Measurements from ENCODE around the gene VAMP8.
"Not testable (repeated sequence)": the region's sequence is repeated elsewhere in the genome, so short reads cannot be mapped to it uniquely, and the experiment has no call there.

DNA sequence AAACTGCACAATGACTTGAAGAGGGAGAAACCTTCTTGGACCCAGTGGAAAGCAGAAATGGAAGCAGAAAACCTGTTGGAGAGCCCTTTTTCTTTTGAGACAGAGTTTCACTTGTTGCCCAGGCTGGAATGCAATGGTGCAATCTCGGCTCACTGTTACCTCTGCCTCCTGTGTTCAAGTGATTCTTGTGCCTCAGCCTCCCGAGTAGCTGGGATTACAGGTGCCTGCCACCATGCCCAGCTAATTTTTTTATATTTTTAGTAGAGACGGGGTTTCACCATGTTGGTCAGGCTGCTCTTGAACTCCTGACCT, 26.7 kb downstream of the VAMP8 start:
- TF ChIP-seq, protein P1, sequence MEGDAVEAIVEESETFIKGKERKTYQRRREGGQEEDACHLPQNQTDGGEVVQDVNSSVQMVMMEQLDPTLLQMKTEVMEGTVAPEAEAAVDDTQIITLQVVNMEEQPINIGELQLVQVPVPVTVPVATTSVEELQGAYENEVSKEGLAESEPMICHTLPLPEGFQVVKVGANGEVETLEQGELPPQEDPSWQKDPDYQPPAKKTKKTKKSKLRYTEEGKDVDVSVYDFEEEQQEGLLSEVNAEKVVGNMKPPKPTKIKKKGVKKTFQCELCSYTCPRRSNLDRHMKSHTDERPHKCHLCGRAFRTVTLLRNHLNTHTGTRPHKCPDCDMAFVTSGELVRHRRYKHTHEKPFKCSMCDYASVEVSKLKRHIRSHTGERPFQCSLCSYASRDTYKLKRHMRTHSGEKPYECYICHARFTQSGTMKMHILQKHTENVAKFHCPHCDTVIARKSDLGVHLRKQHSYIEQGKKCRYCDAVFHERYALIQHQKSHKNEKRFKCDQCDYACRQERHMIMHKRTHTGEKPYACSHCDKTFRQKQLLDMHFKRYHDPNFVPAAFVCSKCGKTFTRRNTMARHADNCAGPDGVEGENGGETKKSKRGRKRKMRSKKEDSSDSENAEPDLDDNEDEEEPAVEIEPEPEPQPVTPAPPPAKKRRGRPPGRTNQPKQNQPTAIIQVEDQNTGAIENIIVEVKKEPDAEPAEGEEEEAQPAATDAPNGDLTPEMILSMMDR (IDR thresholded peaks at IDR 0.05), result not testable (repeated sequence)
- not testable (repeated sequence) for TF ChIP-seq POLR2A (IDR thresholded peaks at IDR 0.05)
